NCI-H2196 (cell line): ENCODE results near the gene UBTD1.
"Not testable (repeated sequence)": the region's sequence is repeated elsewhere in the genome, so short reads cannot be mapped to it uniquely, and the experiment has no call there.

Experiments
- DNase-seq: peaks from one replicate; lab custom pipeline; 2025; ENCODE audit not compliant: unreplicated experiment; lab: John Stamatoyannopoulos, UW

The UBTD1 gene

GRCh38 chr10:97561386-97562077 lies 62.8 kb downstream of the UBTD1 start:
- not testable (repeated sequence) for DNase-seq

- DNase-seq, result not testable (repeated sequence)
Measured at GRCh38 chr10:97562329-97562728, 63.6 kb downstream of the UBTD1 start.

GRCh38 chr10:97563337-97563736 lies 64.6 kb downstream of the UBTD1 start:
- no peak for DNase-seq

DNA sequence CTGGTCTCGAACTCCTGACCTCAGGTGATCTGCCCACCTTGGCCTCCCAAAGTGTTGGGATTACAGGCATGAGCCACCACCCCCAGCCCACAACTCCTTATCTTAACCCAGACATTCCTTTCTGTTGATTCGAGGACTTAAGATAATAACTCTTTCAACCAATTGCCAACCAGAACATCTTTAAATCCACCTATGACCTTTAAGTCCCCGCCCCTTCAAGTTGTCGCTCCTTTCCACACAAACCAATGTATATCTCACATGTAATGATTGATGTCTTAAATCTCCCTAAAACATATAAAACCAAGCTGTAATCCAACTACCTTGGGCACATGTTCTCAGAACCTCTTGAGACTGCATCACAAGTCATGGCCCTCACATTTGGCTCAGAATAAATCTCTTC lies 66.1 kb downstream of the UBTD1 start:
- DNase-seq, result no peak

DNA sequence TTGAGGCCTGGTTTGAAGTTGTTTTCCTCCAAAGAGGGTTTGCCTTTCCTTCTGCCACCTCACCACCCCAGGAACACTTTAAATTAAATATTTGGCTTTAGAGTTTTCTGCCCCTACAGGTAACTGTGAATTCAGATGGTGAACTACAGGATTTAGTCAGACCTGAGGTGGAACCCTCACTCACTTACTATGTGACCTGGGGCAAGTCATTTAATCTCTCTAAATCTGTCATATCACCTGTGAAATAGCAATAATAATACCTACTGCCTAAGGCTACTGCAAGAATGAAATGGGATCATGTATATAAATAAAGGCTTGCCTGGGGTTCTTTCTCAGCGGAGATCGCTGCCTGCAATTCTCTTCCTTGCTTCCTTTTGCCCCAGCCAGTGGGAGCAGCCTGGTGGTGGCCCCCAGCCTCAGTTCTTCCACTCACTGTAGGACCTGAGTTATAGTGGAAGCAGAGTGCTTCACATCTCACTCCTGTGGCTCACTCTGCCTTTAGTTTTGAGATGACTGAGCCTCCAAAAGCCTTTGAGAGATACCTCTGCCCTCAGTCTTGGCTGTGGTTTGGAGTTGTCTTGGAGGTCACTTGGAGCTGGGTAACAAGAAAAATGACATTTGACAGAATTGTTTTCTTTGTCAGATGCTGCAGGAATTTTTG lies 67.7 kb downstream of the UBTD1 start:
- DNase-seq, result no peak

- DNase-seq, result no peak
Measured at GRCh38 chr10:97567891-97568290, 69.2 kb downstream of the UBTD1 start.

DNA sequence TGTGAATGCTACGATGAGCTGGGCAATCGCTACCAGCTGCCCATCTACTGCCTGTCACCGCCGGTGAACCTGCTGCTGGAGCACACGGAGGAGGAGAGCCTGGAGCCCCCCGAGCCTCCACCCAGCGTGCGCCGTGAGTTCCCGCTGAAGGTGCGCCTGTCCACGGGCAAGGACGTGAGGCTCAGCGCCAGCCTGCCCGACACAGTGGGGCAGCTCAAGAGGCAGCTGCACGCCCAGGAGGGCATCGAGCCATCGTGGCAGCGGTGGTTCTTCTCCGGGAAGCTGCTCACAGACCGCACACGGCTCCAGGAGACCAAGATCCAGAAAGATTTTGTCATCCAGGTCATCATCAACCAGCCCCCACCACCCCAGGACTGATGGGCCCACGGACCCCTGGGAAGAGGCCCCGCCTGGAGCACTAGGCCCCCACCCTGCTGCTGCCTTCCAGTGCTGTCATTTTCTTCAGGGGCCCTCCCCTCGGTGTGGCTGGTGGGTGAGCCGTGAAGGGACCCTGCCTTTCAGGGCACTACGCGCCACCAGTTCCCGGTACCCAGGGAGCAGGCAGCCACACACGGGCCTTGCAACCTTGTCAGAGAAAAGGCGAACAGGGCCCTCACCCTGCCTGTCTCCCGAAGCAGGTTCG lies 71.5 kb downstream of the UBTD1 start:
- no peak for DNase-seq

DNA sequence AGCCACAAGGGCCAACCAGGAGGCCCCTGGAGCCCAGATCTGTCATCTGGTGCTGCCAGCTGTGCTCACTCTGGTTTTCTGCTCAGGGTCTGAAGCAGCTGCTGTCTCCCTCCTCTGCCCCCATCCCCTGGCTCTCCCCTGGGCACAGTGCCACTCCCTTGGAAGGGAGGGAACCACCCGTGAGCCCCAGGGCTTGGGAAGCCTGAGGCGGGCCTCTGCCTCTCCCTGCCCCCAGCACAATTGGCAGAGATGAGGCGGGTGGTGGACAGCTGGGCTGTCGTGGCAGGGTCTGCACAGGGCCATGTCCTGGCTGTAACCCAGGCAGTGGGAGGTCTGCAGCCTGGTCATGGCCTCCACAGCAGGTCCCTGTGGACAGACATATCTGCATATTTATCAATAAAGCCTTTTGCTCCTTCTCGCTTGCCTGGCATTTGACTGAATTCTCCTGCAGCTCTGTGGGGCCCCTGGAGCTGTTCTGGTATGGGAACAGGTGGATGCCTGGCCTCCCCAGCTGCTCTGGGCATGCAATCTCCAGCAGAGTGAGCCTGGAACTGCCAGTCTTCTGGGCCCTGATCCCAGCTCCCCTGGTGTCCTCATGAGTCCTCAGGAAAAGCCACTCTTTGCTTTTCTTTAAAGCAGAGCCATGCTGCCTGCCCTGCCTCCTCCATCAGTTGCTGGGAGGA lies 72.2 kb downstream of the UBTD1 start:
- DNase-seq, result no peak

DNA sequence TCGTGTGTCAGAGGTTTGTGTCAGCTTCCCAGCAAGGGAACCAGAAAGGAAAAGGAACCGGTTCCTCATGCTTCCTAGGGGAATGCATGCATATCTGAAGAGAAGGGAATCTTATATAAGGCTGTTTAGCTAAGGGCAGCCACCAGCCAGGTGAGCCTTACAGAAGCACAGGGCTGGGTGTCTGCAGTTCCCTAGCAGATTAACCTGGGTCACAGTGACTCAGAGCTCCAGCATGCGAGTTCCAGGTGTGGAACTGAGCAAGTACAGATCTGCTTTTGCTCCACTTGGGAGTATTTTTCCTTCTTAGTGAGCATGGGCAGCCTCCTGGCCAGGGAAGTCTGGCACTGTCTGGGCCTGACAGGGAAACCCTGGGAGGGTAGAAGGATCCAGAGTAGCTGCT lies 72.9 kb downstream of the UBTD1 start:
- no peak for DNase-seq

DNA sequence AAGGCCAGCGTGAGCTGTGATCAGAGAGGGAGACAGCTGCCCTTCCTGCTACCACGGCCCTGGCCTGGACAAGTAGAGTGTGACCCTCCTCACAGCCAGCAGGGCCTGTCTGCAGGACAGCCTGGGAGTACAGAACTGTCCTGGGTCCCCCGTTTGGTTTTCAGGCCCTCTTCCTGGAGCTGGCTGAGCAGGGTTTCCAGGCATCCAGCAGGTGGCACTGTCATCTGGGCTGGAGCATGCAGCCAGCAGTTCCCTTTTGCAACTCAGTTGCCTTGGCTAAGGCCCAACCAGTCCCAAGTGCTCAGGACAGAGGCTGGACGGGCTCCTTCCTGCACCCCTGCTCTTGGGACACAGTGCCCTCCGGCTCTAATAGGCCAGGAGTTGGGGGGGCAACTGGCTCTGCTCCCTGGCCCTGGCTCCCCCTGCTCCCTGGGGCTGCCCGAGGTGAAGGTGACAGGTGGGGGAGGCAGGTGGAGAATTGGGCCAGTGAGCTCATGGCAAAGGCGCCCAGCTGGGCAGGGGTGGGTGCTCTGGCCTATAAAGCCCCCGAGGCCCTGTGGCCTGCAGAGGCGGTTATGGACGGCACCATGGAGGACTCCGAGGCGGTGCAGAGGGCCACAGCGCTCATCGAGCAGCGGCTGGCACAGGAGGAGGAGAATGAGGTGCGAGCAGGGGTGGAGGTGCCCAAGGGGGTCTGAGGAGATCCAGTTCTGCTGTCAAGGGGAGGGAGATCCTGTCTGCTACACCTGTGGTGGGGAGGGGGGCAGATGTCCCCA lies 73.7 kb downstream of the UBTD1 start, which contains the start of gene ANKRD2:
Gene ANKRD2, plus strand, starts transcription at position 566 of the 776 bp plus-strand sequence. Its CDS starts 10 bp downstream, at position 576.
- DNase-seq, result peak; percentile 24

DNA sequence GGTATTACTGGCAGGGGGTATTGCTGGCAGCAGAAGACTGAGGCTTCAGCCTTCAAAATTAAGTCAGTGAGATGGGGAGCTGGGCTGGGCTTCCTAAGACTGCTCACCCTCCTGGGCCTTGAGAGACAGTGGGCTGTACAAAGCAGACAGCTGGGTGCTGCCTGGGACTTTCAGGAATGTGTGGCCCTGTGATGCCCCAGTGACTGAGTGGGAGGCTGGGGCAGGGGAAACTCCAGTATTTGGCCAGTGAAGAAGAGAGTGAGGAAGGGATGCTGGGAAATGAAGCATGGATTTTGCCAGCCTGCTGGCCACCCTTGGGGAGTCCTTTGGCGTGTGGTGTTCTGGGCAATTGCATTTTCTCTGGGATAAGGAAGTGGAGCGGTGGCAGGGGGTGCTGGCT lies 74.3 kb downstream of the UBTD1 start:
- DNase-seq, result no peak

DNA sequence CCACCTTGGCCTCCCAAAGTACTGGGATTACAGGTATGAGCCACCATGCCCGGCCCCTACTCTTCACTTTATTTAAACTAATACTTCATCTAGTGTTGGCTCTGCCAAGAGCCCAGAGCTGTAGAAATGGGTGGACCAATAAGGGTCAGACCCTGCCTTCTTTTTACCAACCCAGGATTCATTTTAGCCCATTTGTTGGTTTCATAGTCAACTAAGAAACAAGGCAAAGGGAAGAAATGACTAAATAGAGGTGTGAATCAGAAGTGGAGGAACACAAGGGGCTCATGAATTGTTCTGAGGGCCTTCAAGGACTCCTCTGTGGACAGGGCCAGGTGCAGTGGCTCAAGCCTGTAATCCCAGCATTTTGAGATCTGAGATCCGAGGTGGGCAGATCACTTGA lies 74.9 kb downstream of the UBTD1 start:
- no peak for DNase-seq

DNA sequence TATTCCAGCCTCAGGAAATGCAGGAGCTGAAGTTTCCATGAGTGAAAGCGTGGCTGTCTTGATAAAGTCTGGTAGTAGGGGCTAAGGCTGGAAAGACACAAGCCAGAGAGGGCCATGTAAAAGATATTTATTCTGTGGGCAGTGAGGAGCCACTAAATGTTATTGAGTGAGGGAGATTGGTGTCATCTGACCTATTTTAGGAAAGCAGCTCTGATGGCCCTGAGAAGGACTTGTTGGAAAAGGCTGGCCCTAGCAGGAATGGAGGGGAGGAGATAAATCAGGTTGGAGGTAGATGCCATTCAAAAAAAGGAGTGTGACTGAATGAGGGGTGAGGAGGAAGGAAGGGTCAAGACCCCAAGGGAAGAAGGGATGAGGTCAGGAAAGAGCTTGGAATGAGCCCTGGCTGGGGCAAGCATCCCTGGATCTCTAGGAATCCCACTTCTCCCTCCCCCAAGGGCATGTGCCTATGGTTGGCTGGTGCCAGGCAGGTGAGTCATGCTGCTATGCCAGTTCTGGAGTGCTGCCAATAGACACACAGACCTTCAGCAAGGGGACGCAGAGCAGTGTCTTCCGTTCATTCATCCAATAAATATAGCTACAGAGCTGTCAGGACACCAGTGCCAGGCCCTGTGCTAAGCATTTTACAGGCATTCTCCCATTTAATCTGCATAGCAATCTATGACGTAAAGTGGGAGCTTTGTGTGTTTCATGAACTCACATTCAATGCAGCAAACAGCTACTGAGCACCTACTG lies 75.8 kb downstream of the UBTD1 start:
- DNase-seq, result peak; percentile 77

GRCh38 chr10:97575127-97575668 lies 76.5 kb downstream of the UBTD1 start:
- DNase-seq, result no peak

- not testable (repeated sequence) for DNase-seq
Measured at GRCh38 chr10:97576487-97576886, 77.8 kb downstream of the UBTD1 start.

GRCh38 chr10:97577701-97578100 lies 79.0 kb downstream of the UBTD1 start:
- no peak for DNase-seq

GRCh38 chr10:97578171-97578844 lies 79.6 kb downstream of the UBTD1 start:
- no peak for DNase-seq

DNA sequence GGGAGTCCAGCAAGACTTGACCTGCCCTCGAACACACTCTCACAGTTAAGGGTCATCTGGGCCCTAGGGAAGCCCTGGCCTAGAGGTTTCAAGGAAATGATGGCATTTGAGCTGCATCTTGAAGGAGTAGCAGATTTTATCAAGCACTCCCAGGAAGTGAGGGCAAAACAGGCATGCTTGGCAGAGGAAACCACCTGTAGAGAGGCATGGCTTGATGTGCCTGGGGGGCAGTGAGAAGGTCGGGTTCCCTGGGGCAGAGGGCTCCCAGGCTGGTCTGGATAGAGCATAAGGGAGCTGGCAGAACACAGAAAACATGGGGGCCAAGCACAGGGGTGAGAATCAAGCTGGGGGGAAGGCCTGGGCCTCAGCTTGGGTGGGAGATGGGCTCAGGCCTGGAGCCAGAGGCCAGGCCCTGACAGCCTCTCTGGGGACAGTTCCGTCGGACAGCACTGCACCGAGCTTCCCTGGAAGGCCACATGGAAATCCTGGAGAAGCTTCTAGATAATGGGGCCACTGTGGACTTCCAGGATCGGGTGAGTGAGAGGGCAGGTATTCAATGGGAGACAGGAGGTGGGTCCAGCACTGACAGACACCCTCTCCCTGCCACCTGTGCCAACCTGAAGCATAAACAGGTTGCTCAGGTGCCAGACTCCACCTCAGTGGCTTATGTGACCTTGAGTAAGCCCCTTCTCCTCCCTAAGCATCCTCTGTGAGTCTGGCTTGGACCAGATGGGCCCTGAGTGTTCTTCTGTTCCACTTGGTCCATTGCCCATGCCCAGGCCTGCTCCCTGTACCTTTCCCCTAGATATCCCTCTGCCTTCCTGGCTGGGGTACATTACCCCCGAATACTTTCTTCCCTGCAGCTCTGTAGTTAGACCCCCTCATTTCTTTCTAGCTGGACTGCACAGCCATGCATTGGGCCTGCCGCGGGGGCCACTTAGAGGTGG lies 82.0 kb downstream of the UBTD1 start:
- no peak for DNase-seq
